Neural cell (in vitro differentiated cells): ENCODE results near the gene MPZL1.

Experiments used
- CTCF ChIP-seq: fragments of 450-650 bp; IDR thresholded peaks from 2 replicates; pipeline ENCODE4 v1.5.1; 2014; ENCODE audit warnings: antibody characterized with exemption, mild to moderate bottlenecking, moderate library complexity; ENCODE audit not compliant: poor library complexity, severe bottlenecking
- EP300 ChIP-seq: fragments of 450-650 bp; conservative IDR thresholded peaks from 2 replicates; pipeline ENCODE4 v1.6.1; 2014; ENCODE audit warnings: antibody characterized with exemption, mild to moderate bottlenecking, moderate library complexity; ENCODE audit not compliant: poor library complexity, severe bottlenecking
- EZH2 ChIP-seq: fragments of 200-600, 300-800 bp; shearing (Covaris generic), sonication (generic); IDR thresholded peaks from 2 replicates; pipeline ENCODE4 v1.6.1; 2014; ENCODE audit warnings: antibody characterized with exemption, low read length, borderline replicate concordance, mild to moderate bottlenecking; ENCODE audit not compliant: insufficient read depth, poor library complexity, severe bottlenecking
- MXI1 ChIP-seq: fragments of 450-650 bp; conservative IDR thresholded peaks from 2 replicates; pipeline ENCODE4 v1.6.1; 2014; ENCODE audit warnings: antibody characterized with exemption, mild to moderate bottlenecking; ENCODE audit not compliant: poor library complexity, severe bottlenecking
- POLR2AphosphoS5 ChIP-seq: IDR thresholded peaks from 2 replicates; pipeline ENCODE4 v1.6.1; 2012
- RAD21 ChIP-seq: fragments of 450-650 bp; conservative IDR thresholded peaks from 2 replicates; pipeline ENCODE4 v1.6.1; 2014; ENCODE audit warnings: antibody characterized with exemption, mild to moderate bottlenecking, moderate library complexity
- REST ChIP-seq: IDR thresholded peaks from 2 replicates; pipeline ENCODE4 v1.6.1; 2012; ENCODE audit warnings: borderline replicate concordance
- SMC3 ChIP-seq: fragments of 450-650 bp; conservative IDR thresholded peaks from 2 replicates; pipeline ENCODE4 v1.6.1; 2014; ENCODE audit warnings: antibody characterized with exemption, mild to moderate bottlenecking, moderate library complexity; ENCODE audit not compliant: poor library complexity
- TAF1 ChIP-seq: IDR thresholded peaks from 2 replicates; pipeline ENCODE4 v1.6.1; 2012; ENCODE audit warnings: low read depth

GRCh38 chr1:167683226-167683625, 38.6 kb upstream of the MPZL1 start:
- TF ChIP-seq CTCF (no peak), EP300 (no peak), REST (no peak), TAF1 (no peak), EZH2 (no peak), POLR2AphosphoS5 (no peak), RAD21 (no peak), MXI1 (no peak), SMC3 (no peak)
